NCI-H1092 treated with DMSO at 0.1 percent for 48 hours (cell line): ENCODE measurements around the gene SLC25A19.

ENCODE experiments used
- DNase-seq: peaks from one replicate; lab custom pipeline; 2025; lab: John Stamatoyannopoulos, UW

SLC25A19 gene

DNA sequence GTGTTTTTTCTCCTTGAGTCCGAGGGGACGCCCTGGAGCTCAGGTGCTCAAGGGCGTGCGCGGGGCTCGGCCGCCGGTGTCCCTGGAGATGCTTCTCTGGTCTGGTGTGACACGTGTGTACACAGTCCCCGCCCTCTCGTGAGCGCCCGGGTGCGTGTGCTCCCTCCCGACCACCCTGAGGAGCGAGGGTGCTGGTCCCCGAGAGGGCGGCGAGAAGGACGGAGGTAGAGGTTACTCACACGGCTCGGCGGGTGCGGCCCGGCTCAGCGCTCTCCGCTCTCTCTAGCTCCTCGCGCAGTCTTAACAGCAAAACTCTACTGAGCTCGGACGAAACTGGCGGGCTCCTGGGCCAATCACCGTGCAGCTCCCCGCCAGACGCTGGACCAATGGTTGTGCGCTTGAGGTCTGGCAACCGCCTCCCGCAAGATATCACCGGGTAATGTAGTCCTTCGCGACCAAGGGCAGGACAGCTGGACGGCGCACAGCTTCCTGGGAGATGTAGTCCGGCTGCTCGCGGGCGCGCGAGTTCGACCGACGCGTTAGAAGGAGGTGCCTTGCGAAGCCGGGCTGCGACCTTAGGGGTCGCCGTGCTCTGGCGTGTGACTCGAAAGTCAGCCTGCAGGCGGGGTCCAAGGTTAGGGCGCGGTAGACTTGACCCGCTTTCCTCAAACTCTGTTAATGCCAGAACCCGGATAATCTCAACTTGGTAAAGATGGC, at the start of gene SLC25A19:
Gene SLC25A19 (minus strand): TSS at position 319 of the 717 bp plus-strand sequence. CDS start 2,669 bp downstream, outside the sequence.
- DNase-seq = peak; percentile 97

DNA sequence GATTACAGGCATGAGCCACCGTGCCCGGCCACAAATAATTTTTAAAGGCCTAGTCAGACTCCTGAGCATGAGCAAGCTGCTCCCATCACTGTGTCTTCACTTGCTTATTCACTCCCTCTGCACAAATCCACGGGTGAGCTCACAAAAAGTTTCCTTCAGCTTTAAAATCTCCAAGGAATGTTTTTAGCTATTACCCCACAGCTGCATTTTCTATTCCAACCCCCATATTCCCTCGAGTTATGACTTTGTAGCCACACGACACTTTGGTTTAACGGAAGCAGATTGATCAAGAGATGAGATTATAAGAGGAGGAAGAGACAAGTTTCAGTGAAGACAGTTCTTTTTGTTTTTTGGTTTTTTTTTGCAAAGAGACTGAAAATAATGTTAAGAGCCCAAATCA, 49.1 kb upstream of the SLC25A19 start:
- DNase-seq = no peak

DNA sequence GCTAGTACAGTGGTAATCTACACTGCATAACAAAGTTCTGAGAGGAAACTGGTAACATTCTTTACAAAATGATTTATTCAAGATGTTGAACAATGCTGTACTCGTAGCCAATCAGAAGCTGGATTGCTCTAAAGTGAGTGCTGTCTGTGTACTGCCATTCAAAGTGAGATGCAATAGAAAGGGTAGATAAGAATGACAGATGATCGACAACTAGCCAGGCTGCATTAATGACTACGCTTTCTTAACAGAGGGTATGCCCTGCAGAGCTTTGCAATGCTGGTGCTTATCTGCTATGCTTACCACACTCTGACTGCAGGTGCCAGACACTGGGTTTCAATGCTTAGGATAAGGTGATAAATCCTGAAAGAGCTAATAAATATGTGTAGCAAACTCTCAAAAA, 46.1 kb upstream of the SLC25A19 start:
- no peak for DNase-seq

DNA sequence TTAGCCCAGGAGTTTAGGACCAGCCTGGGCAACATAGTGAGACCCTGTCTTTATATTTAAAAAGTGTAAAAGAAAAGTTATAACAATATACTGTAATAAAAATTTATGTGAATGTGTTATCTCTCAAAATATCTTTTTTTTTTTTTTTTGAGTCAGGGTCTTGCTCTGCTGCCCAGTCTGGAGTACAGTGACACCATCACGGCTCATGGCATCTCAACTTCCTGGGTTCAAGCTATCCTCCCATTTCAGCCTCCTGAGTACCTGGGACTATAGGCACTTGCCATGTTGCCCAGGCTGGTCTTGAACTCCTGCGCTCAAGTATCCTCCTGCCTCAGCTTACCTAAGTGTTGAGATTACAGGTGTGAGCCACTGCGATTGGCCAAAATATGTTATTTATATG, 45.5 kb upstream of the SLC25A19 start:
- no peak for DNase-seq

DNA sequence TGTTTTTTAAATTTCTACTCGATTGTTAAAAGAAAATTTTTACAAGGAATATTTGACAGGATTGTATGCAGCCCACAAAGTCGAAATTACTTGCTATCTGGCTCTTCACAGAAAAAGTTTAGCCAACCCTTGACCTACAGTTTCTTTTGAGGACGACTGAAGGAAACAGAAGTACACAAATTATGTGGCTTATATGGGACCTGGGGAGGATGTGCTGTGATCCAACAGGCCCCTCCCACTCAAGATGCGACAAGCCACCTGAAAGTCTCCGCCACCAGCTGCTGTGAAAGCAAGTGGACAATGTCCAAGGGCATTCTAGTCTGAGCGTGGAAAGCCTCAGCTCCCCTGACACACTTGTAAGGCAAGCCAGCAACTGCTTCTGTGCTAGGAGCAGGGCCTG, 42.4 kb upstream of the SLC25A19 start:
- no peak for DNase-seq

DNA sequence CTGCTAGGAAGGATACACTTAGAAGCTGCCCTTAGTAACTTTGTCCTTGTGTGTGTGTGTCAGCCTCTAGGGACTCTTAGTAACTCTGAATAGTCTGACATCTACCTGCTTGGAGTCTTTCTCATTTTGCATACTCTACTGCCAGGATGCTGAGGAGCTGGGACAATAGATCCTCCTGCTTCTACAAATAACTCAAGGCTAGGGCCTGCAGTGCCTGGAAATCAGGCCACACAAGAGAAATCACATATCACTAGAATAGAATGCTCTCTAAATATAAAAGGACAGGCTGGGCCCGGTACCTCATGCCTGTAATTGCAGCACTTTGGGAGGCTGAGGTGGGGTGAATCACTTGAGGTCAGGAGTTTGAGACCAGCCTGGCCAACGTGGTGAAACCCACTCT, 38.5 kb upstream of the SLC25A19 start:
- no peak for DNase-seq

DNA sequence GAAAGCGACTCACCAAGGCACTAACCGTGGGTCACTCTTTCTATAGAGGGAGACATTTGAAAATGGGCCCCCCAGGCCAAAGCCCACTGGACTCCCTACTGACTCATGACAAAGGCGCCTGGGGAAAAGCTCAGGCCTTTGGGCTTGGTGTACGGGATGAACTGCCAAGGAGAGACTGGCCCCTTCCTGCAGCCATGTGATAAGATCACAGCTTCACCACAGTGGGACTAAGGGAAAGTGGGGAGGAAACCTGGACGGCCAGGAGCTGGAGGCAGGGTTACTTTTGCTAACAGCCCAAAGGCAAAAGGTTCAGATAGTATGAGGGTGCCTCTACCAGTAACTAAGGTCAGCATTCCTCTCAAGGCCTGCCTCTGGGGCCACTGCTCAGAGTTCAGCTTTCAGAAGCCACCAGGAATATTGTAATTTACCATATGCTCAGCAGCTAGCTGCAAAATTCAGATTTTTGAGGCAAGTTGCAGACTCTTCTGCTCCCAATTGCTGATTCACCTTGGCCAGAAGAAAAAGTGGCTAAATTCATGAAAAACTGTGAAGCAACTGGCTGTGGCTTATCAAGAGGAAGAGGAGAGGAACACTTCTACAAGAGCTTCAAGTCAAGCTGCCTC, 37.1 kb upstream of the SLC25A19 start:
- no peak for DNase-seq

DNA sequence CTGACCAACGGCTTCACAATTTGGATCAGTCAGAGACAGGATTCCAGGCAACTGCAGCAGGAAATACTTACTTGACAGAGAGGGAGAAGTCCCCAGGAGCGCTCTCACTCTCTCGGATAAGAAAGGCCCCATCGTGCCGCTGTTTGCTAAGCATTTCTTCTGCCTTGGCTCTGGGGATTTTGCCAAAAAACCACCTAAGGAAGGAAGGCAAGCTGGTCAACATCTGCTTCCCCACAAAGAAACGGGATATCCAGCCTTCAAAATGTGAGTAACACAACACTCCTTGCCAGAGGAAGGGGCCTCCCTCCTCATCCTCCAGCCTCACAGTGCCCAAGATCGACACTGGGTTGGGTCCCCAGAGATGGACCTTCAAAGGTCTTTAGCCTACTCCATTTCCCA, 36.6 kb upstream of the SLC25A19 start:
- no peak for DNase-seq

DNA sequence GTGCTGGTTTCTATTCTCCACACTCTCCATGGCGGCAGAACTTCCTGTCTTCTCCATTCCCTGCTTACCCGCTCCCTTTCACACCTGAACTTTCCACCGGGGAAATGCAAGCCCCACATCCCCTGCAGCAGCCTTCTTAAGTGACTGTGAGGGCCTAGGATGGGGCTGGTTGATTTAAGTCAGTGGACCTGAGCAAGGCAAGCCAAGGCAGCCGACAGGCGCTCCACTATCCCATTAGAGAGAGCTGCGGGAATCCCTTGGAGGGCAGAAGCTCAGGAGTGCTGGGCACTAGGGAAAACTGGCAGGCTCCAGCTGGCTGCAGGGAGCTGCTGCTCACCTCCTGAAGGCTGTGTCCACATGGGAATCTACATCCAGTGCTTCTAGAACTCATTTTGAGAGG, 36.1 kb upstream of the SLC25A19 start:
- DNase-seq = no peak

DNA sequence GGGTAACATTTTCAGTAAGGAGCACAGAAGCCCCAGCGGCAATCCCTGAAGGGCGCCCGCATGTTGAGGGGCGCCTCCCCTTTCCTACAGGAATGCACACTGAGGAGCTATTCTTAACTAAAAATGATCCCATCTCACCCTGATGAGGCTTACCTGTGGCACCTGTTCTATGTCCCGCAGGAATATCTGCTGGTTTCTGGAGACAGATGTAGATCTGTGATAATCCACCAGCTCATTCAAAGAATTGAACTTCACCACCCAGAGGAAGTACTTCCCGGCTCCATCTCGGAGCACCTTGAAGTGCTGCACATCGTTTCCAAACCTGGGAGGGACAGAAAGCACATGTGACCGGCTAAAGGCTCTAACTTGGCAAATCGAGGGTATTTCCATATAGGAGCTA, 32.3 kb upstream of the SLC25A19 start:
- no peak for DNase-seq

DNA sequence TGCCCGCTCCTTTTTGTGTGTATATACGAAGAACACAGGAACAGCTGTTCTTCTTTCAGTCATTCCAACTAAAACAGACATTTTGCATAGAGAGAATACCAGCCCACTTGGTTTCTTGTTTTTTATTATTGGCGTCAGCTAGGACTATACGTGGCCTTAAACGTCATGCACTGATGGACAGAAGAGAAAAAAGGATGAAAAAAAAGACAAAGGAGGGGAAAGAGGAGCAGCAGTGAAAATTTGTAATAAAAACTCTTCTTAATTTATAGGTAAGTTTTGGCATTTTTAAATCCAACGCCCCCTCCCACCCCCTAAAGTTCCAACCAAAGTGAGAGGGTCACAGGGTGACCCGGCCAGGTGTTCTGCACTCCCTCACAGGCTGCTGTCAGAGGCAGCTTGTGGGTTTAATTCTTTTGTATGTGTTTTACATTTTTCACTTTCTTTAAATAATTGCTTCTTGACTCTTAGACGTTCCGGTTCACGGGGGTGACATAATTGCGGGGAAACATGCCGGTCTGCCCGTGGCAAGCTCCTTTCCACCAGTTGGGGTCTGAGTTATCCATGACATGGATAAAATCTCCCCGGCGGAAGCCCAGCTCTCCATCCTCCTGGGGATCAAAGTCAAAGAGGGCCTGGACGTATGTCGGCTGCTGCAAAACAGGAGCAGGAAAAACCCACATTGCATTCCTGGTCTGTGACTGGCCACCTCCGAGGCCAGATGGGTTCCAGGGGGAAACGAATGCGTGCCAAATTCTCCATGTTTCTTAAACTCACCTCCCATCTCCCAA, 30.9 kb upstream of the SLC25A19 start:
- DNase-seq = no peak

DNA sequence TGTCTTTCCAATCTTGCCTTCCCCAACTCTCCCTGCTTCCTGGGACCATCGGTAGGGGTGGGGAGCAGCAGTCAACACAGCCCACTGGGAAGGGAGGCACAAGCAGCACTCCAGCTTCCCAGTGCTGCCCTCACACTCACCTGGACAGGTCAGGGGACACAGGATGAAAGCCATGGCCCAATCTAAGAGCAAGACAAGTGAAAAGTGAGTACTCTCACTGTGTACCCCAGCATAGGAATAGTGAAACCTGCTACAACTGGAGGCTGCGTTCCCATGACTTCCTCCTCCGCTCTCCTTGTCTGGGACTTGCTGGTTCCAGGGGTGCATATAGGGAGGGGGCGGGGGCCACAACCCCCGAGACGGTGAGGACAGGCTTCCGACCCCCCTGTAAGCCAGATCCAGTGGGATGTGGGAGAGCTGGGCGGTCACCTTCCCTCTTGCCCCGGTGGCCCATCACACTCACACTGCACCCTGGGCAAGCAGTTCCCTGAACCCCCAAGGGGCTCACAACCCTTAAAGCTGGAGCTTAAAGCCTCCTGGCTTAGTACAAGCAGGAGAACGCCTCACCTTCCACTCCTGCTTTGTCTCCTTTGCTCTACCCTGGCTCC, 29.5 kb upstream of the SLC25A19 start:
- DNase-seq = no peak

DNA sequence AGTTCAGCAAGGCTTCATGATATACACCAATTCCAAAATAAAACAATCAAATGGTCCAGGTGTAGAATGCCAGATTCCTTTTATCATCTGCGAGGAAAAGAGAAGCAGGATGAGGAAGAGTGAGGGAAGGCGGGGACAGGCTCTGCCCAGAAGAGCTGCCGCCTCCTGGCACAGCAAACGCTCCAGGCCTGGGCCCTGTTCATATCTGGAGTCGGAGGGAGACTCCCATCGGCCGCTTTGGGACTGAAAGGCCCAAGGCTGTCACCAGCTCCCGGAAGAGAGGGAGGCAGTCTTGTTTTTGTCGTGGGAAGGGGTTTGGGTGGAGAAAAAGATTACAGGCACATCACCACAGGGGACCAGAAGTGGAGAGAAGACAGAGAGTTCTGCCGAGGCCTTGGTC, 29.0 kb upstream of the SLC25A19 start:
- DNase-seq = no peak

DNA sequence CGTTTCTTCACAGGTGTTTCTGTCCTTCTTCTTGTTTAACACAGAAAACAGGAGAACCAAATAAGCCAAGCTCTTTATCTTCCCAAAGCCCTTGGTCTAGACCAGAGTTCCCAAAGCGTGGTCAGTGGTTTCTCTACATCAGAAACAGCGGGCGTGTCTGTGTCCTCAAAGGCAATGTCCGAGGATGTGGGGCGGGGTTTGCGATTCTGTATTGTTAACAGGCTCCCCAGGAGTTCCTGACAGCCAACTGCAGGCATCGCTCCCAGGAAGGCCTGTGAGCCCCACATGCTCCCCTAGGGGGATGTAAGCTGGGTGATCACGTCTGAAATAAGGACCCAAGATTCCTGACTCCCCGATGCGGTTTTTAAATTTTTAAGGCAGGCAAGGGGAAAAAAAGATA, 28.4 kb upstream of the SLC25A19 start:
- DNase-seq = no peak

DNA sequence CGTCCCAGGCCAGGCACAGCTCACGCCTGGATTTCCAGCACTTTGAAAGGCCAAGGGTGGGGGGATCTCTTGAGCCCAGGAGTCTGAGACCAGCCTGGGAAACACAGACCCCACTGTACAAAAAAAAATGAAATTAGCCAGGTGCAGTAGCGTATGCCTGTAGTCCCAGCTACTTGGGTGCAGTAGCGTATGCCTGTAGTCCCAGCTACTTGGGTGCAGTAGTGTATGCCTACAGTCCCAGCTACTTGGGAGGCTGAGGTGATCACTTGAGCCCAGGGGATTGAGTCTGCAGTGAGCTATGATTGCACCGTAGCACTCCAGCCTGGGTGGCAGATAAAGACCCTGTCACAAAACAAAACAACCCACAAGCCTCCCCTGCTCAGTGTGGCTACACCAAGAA, 27.0 kb upstream of the SLC25A19 start:
- no peak for DNase-seq

DNA sequence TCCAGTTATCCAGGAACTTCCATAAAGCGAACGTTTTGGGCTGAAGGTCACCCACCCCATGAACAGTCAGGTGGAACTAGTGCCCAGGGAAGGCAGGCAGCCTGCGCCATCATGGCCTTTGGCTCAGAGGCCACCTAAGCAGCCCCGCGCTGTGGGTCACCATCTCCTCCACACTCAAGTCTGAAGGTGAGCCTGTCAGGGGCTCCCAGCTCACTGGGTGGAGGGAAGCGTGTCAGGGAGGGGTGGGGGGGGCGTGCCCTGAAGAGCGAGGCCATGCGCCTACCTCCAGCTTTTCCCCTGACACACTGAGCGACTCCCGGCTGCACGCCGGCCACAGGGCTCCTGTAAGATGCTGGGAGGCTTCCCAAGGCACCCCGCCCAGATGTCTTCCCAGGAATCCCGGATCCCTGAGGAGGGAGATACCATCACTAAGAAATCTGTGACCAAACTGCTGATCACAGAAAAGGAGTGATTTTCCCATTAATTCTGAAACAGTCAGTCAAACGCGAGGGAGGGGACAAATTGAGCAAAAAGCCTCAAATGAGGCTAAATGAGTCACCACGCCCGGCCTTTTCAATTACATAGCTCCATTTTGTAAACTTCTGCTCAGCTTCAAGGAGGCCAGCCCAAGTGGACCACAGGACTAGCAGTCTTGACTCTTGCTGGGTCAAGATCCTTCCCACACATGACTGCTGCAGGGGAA, 26.5 kb upstream of the SLC25A19 start:
- DNase-seq = no peak

DNA sequence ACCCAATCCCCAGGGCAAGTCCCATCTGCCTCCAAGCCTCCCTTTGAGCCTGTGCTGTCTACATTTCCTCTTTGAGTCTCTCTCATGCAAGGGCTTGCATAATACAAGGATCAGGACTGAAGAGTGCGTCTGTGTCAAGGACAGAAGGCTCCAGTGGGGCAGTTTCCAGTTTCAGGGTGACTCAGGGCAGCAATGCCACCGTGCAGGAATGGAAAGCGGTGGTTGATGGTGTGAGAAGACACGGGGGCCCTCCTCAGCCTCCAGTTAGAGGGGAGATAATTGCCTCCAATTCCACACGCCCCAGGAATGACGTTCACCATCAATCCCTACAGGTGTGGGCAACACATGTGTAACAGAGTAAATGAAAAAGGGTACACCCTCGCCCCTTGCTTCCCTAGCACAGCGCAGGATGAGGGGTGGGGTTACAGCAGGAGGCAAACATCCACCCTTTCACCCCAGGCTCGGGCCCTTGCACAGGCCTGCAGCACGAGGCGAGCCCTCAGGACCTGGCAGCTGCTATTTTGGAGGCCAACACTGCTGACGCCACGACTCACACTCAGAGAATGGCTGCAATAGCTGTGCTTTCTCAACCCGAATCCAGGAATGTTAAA, 24.8 kb upstream of the SLC25A19 start:
- DNase-seq = no peak

DNA sequence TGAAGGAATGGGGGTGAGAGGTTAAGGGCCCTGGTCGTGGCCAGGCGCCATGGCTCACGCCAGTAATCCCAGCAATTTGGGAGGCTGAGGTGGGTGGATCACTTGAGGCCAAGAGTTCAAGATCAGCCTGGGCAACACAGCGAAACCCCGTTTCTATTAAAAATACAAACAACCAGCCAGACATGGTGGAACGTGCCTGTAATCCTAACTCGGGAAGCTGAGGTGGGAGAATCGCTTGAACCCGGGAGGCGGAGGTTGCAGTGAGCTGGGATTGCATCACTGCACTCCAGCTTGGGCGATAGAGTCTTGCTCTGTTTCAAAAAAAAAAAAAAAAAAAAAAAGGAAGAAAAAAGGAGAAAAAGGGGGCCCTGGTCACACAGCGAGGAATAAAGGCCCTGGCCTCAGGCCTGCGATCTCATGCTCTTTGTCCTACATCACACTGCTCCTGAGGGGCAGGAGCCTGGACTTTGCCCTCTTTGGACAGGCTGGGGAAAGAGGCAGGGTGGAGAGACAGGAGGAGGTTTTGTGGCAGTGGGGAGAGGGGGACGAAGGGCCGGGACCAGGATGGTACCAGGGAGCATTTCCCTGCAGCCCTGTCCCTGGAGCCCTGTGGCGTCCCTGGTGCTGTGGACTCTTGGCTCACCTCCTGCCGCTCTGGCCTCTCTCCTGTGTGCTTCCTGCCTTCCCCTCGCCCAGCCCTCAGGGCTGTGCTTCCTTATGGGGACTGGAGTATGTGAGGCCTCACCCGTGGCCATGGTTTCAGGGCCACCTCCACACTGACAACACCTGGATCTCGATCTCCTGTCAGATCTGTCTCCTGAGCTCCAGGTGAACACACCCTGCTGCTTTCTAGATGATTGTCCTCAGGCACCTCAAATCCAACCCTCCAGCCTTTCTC, 19.7 kb upstream of the SLC25A19 start:
- no peak for DNase-seq

DNA sequence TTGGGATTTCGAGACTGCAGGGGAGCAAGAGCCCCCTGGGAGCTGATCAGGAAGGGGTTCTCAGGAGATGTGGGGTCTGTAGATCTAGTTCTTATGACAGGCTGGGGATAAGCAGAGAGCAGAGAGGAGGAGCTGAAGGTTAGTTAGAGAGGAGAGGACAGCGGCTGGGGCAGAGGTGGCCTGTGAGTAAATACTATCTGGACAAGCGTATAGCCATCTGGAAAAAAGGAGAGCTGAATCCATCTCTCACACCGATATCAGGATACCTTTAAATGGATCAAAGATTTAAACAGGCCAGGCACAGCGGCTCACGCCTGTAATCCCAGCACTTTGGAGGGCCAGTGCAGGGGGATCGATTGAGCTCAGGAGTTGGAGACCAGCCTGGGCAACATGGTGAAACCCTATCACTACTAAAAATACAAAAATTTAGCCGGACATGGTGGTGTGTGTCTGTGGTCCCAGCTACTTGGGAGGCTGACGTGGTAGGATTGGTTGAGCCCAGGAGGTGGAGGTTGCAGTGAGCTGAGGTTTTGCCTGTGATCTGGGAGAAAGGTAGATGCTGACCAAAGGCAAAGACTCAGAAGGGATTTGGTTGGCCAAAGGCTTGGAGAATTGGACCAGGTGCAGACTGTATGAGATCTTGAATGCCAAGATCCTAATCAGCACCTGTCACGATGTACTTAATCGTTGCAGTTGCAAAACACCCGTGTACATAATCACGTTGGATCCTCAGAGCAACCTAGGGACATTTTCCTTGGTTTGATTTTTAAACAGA, 18.9 kb upstream of the SLC25A19 start:
- DNase-seq = no peak
